ENCODE results near the gene LRP8.

GRCh38 chr1:53332833-53333232 is 5.0 kb upstream of the LRP8 start:
- TF ChIP-seq POLR2AphosphoS5 (IDR thresholded peaks at IDR 0.05; ENCODE audit: low read depth, low read length) (no peak), EZH2phosphoT487 (IDR thresholded peaks at IDR 0.05; ENCODE audit: borderline replicate concordance) (no peak), EZH2 (IDR thresholded peaks at IDR 0.05) (no peak), POLR2A (IDR thresholded peaks at IDR 0.05; ENCODE audit: borderline replicate concordance, extremely low read depth, insufficient read depth, insufficient read length) (no peak), CEBPB (IDR thresholded peaks at IDR 0.05; ENCODE audit: low read depth) (no peak), ZFX (IDR thresholded peaks at IDR 0.05) (no peak), FOSL1 (IDR thresholded peaks at IDR 0.05; ENCODE audit: low read depth) (no peak)
- TF ChIP-seq, protein P1, sequence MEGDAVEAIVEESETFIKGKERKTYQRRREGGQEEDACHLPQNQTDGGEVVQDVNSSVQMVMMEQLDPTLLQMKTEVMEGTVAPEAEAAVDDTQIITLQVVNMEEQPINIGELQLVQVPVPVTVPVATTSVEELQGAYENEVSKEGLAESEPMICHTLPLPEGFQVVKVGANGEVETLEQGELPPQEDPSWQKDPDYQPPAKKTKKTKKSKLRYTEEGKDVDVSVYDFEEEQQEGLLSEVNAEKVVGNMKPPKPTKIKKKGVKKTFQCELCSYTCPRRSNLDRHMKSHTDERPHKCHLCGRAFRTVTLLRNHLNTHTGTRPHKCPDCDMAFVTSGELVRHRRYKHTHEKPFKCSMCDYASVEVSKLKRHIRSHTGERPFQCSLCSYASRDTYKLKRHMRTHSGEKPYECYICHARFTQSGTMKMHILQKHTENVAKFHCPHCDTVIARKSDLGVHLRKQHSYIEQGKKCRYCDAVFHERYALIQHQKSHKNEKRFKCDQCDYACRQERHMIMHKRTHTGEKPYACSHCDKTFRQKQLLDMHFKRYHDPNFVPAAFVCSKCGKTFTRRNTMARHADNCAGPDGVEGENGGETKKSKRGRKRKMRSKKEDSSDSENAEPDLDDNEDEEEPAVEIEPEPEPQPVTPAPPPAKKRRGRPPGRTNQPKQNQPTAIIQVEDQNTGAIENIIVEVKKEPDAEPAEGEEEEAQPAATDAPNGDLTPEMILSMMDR (IDR thresholded peaks at IDR 0.05 in 2 of 3, conservative IDR thresholded peaks at IDR 0.05 in 1 of 3; ENCODE audit: borderline replicate concordance in 1 of 3, insufficient read depth in 1 of 3, low read depth in 2 of 3, low read length in 2 of 3), result no peak
- TF ChIP-seq, protein P2, sequence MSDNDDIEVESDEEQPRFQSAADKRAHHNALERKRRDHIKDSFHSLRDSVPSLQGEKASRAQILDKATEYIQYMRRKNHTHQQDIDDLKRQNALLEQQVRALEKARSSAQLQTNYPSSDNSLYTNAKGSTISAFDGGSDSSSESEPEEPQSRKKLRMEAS (IDR thresholded peaks at IDR 0.05), result no peak
- TF ChIP-seq, protein P3, sequence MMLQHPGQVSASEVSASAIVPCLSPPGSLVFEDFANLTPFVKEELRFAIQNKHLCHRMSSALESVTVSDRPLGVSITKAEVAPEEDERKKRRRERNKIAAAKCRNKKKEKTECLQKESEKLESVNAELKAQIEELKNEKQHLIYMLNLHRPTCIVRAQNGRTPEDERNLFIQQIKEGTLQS (IDR thresholded peaks at IDR 0.05), result no peak
- TF ChIP-seq, protein P4, sequence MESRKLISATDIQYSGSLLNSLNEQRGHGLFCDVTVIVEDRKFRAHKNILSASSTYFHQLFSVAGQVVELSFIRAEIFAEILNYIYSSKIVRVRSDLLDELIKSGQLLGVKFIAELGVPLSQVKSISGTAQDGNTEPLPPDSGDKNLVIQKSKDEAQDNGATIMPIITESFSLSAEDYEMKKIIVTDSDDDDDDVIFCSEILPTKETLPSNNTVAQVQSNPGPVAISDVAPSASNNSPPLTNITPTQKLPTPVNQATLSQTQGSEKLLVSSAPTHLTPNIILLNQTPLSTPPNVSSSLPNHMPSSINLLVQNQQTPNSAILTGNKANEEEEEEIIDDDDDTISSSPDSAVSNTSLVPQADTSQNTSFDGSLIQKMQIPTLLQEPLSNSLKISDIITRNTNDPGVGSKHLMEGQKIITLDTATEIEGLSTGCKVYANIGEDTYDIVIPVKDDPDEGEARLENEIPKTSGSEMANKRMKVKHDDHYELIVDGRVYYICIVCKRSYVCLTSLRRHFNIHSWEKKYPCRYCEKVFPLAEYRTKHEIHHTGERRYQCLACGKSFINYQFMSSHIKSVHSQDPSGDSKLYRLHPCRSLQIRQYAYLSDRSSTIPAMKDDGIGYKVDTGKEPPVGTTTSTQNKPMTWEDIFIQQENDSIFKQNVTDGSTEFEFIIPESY (IDR thresholded peaks at IDR 0.05; ENCODE audit: extremely low read depth, insufficient replicate concordance, low read length), result no peak
